Measurements from ENCODE around the gene ZSCAN5A. TPM values are rescaled to one million over a fixed set of nuclear protein-coding genes. Genes with fewer than 3 reads are reported as not detected.

Gene ZSCAN5A
- total and polyA plus RNA-seq, 2 of the 13 experiments (the other 11 are each of a cell fraction or from before 2014, with no cell fraction given) = 9.5 to 17.8 TPM

GRCh38 chr19:56301155-56301554 lies 13.5 kb downstream of the ZSCAN5A start (continued):
- TF ChIP-seq FUBP1 (CRISPR knock-in tag; IDR thresholded peaks at IDR 0.05; ENCODE audit: borderline replicate concordance) (no peak), NFRKB (IDR thresholded peaks at IDR 0.05) (no peak)

GRCh38 chr19:56299688-56300087 lies 15.0 kb downstream of the ZSCAN5A start:
- ATAC-seq (no peak), FAIRE-seq (no peak), DNase-seq (ENCODE audit: low spot score) (no peak)
- CTCF ChIA-PET (ENCODE audit: low intra/inter-chr PET ratio, low total read pairs) = no interaction called here
- no peak overlapping the region for H3K4me3 ChIP-seq (replicated peaks in 1 of 3; ENCODE audit: insufficient read depth in 1 of 3, low read depth in 2 of 3, low read length in 3 of 3)
- H3K79me2 ChIP-seq (ENCODE audit: insufficient read depth, low read length) = no peaks in the 10 kb centered on the region
- no peak overlapping the region for H2AFZ ChIP-seq (ENCODE audit: low read length)
- no peaks in the 10 kb centered on the region for H3K4me1 ChIP-seq (ENCODE audit: insufficient read depth, low read length)
- POLR2A ChIA-PET = no interaction called here
- WGBS (ENCODE audit: low lambda C conversion rate) = 89% methylated on average over 3 of the region's 3 CpGs
- H3K9ac ChIP-seq (ENCODE audit: insufficient read depth, low read depth, low read length) = no peak overlapping the region
- H3K27me3 ChIP-seq (ENCODE audit: control insufficient read depth in 1 of 2, insufficient read depth in 2 of 2, low read length in 2 of 2) = no peaks in the 10 kb centered on the region
- H3K9me3 ChIP-seq (ENCODE audit: low read length) = no peaks in the 10 kb centered on the region
- intact Hi-C loops (cut with micrococcal nuclease; ENCODE audit: unreplicated experiment) = no loop called here
- in situ Hi-C loops (cut with HindIII; ENCODE audit: extremely low pct_ligation_motif_present, low pct_unique_long_range_greater_than_20kb) = no loop called here
- H3K27ac ChIP-seq (ENCODE audit: extremely low read length, insufficient read depth, low read length) = no peak overlapping the region
- no peak for TF ChIP-seq HNF4G (IDR thresholded peaks at IDR 0.05; ENCODE audit: borderline replicate concordance, low read depth, low read length)
- TF ChIP-seq HNF4G (CRISPR knock-in tag; IDR thresholded peaks at IDR 0.05; ENCODE audit: borderline replicate concordance, low read depth) = no peak
- TF ChIP-seq ZNF253 (CRISPR knock-in tag; IDR thresholded peaks at IDR 0.05; ENCODE audit: borderline replicate concordance) = no peak
- no peak for TF ChIP-seq ZNF772 (CRISPR knock-in tag; IDR thresholded peaks at IDR 0.05)
- no peak for TF ChIP-seq MED8 (CRISPR knock-in tag; IDR thresholded peaks at IDR 0.05; ENCODE audit: insufficient replicate concordance)
- no peak for TF ChIP-seq ZNF580 (CRISPR knock-in tag; IDR thresholded peaks at IDR 0.05; ENCODE audit: borderline replicate concordance, low read depth)
- no peak for TF ChIP-seq RERE (CRISPR knock-in tag; IDR thresholded peaks at IDR 0.05; ENCODE audit: low read depth)
- no peak for TF ChIP-seq TRAFD1 (CRISPR knock-in tag; IDR thresholded peaks at IDR 0.05; ENCODE audit: borderline replicate concordance)
- no peak for TF ChIP-seq CEBPB (IDR thresholded peaks at IDR 0.05; ENCODE audit: borderline replicate concordance, low read depth, low read length)
- no peak for TF ChIP-seq NPAS2 (CRISPR knock-in tag; IDR thresholded peaks at IDR 0.05; ENCODE audit: borderline replicate concordance)
- no peak for TF ChIP-seq ZNF160 (CRISPR knock-in tag; IDR thresholded peaks at IDR 0.05)
- no peak for TF ChIP-seq ZNF598 (CRISPR knock-in tag; IDR thresholded peaks at IDR 0.05; ENCODE audit: borderline replicate concordance)
- peaks cover 3 to 25% of the 10 kb centered on the region in 2 experiments; a peak in 4 of 5 replicates for H3K36me3 ChIP-seq (replicated peaks in 1 of 2; ENCODE audit: control insufficient read depth in 1 of 2, insufficient read depth in 2 of 2, low read length in 2 of 2)
- no peak overlapping the region for H3K4me2 ChIP-seq (ENCODE audit: low read depth, low read length)
- no peaks in the 10 kb centered on the region for H4K20me1 ChIP-seq (ENCODE audit: insufficient read depth, low read length)
- no TSS peak for BruUV-seq (replicated peaks)

Measured in HepG2 (cell line).